ENCODE measurements around the gene EFEMP2. TPM values are rescaled to one million over a fixed set of nuclear protein-coding genes. Genes with fewer than 3 reads are reported as not detected.

The EFEMP2 gene
- total and polyA plus RNA-seq, 2 donors (not counting 3 experiments of a cell fraction or from before 2014, with no cell fraction given): 81.7 to 207 TPM

- BruUV-seq (replicated peaks): TSS peak; percentile 45
- H3K9me1 ChIP-seq (replicated peaks; ENCODE audit: control insufficient read depth, extremely low read depth, insufficient read depth, low read length): no peaks in the 10 kb centered on the region
- no peak for TF ChIP-seq JUN (IDR thresholded peaks at IDR 0.05; ENCODE audit: borderline replicate concordance, insufficient read depth, insufficient read length, low read depth)
- no peak for TF ChIP-seq FOS (IDR thresholded peaks at IDR 0.05; ENCODE audit: borderline replicate concordance, insufficient read depth, low read length)
- TF ChIP-seq EZH2 (IDR thresholded peaks at IDR 0.05; ENCODE audit: borderline replicate concordance, low read depth, low read length, severe bottlenecking): no peak
- TF ChIP-seq MAX (IDR thresholded peaks at IDR 0.05; ENCODE audit: insufficient read depth, insufficient read length): no peak
- no peak for TF ChIP-seq POLR2AphosphoS5 (IDR thresholded peaks at IDR 0.05; ENCODE audit: insufficient read depth, low read depth, low read length)
- TF ChIP-seq GATA2 (IDR thresholded peaks at IDR 0.05; ENCODE audit: insufficient read depth, insufficient read length, low read depth, low read length): no peak
- TF ChIP-seq POLR2A (IDR thresholded peaks at IDR 0.05; ENCODE audit: low read depth, low read length): no peak
- TF ChIP-seq CTCF (IDR thresholded peaks at IDR 0.05; ENCODE audit: extremely low read depth in 1 of 2, insufficient read depth in 1 of 2, low read depth in 1 of 2, low read length in 2 of 2): no peak
- TF ChIP-seq MYC (IDR thresholded peaks at IDR 0.05; ENCODE audit: low read depth, low read length): no peak
- H3K27ac ChIP-seq (ENCODE audit: insufficient read depth, low read depth, low read length): no peak overlapping the region
- no peak for FAIRE-seq
- H3K79me2 ChIP-seq (ENCODE audit: control insufficient read depth, insufficient read depth, low read length): peaks cover 49% of the 10 kb centered on the region
- ChIA-PET POLR2A (no interaction called here), CTCF (no interaction called here)
- intact Hi-C loops (cut with micrococcal nuclease) (no loop called here), dilution Hi-C loops (cut with MboI; ENCODE audit: extremely low pct_ligation_motif_present, low sequenced_read_pairs) (no loop called here)
- H3K4me1 ChIP-seq (ENCODE audit: control insufficient read depth, extremely low read depth, insufficient read depth, low read length): peaks cover 29% of the 10 kb centered on the region
- H4K20me1 ChIP-seq (replicated peaks; ENCODE audit: control insufficient read depth, extremely low read depth, insufficient read depth, low read length): peaks cover 9% of the 10 kb centered on the region
- H3K9ac ChIP-seq (replicated peaks; ENCODE audit: extremely low read depth, insufficient read depth, low read length): no peak overlapping the region
- H2AFZ ChIP-seq (ENCODE audit: low read depth, low read length): no peak overlapping the region
- H3K4me2 ChIP-seq (ENCODE audit: insufficient read depth, low read length): peak overlapping the region; percentile 90
- H3K9me3 ChIP-seq (replicated peaks; ENCODE audit: control insufficient read depth, insufficient read depth, low read length): no peaks in the 10 kb centered on the region
- H3K4me3 ChIP-seq (replicated peaks in 1 of 3; ENCODE audit: insufficient read depth in 1 of 3, low read depth in 1 of 3, low read length in 3 of 3): no peak overlapping the region
- DNase-seq (ENCODE audit: low read depth, low spot score): no peak
- peaks cover 36 to 44% of the 10 kb centered on the region in 2 experiments for H3K36me3 ChIP-seq (ENCODE audit: control insufficient read depth in 2 of 2, extremely low read depth in 1 of 2, insufficient read depth in 2 of 2, low read length in 2 of 2)
- H3K27me3 ChIP-seq (ENCODE audit: control insufficient read depth in 2 of 2, insufficient read depth in 2 of 2, low read length in 2 of 2): no peaks in the 10 kb centered on the region
These were observed 17.5 kb downstream of the EFEMP2 start for GRCh38 chr11:65854852-65855837.
